GM19324 (cell line): ENCODE results near the gene USP47.
A peak's percentile ranks its signal among the peaks of the same experiment; 100 is the strongest.
"Not testable (repeated sequence)": the region's sequence is repeated elsewhere in the genome, so short reads cannot be mapped to it uniquely, and the experiment has no call there.

Experiments used
- ATAC-seq: cut with Tn5 transposase; IDR thresholded peaks from one replicate; pipeline ENCODE4 v1.9.1; 2021; ENCODE audit warnings: mild to moderate bottlenecking, moderate library complexity; ENCODE audit not compliant: unreplicated experiment, low FRiP score

Gene USP47

GRCh38 chr11:11826260-11826659 lies 15.5 kb upstream of the USP47 start:
- ATAC-seq: no peak

- ATAC-seq: no peak
Observed at GRCh38 chr11:11827272-11827671, 14.5 kb upstream of the USP47 start.

GRCh38 chr11:11831406-11831805 lies 10.4 kb upstream of the USP47 start:
- ATAC-seq: not testable (repeated sequence)

GRCh38 chr11:11836676-11837231 lies 5.0 kb upstream of the USP47 start:
- no peak for ATAC-seq

- no peak for ATAC-seq
Observed at GRCh38 chr11:11839718-11840117, 2.1 kb upstream of the USP47 start.

- ATAC-seq: no peak
Observed at GRCh38 chr11:11841116-11841722, 553 bp upstream of the USP47 start.

- peak; percentile 39 for ATAC-seq
Observed at GRCh38 chr11:11842421-11843008, 743 bp downstream of the USP47 start.

GRCh38 chr11:11843211-11843621 lies 1.4 kb downstream of the USP47 start:
- no peak for ATAC-seq

- ATAC-seq: no peak
Observed at GRCh38 chr11:11843642-11844041, 1.9 kb downstream of the USP47 start.

- no peak for ATAC-seq
Observed at GRCh38 chr11:11844272-11844671, 2.5 kb downstream of the USP47 start.

GRCh38 chr11:11845071-11845470 lies 3.3 kb downstream of the USP47 start:
- ATAC-seq: no peak

- ATAC-seq: no peak
Observed at GRCh38 chr11:11845551-11845950, 3.8 kb downstream of the USP47 start.

- no peak for ATAC-seq
Observed at GRCh38 chr11:11847082-11847481, 5.3 kb downstream of the USP47 start.

- ATAC-seq: peak; percentile 81
Observed at GRCh38 chr11:11848891-11849746, 7.3 kb downstream of the USP47 start.

GRCh38 chr11:11850668-11851067 lies 8.9 kb downstream of the USP47 start:
- ATAC-seq: no peak

- no peak for ATAC-seq
Observed at GRCh38 chr11:11856638-11857037, 14.9 kb downstream of the USP47 start.

GRCh38 chr11:11857769-11858168 lies 16.0 kb downstream of the USP47 start:
- ATAC-seq: no peak

GRCh38 chr11:11858676-11859075 lies 16.9 kb downstream of the USP47 start:
- ATAC-seq: no peak

GRCh38 chr11:11860103-11860979 lies 18.6 kb downstream of the USP47 start:
- no peak for ATAC-seq

GRCh38 chr11:11862999-11863398 lies 21.2 kb downstream of the USP47 start:
- no peak for ATAC-seq
